NK-92 (cell line): ENCODE results near the gene SH3TC2.
"Not testable (repeated sequence)": the region's sequence is repeated elsewhere in the genome, so short reads cannot be mapped to it uniquely, and the experiment has no call there.

Experiments
- DNase-seq: peaks from one replicate; lab custom pipeline; 2025; ENCODE audit not compliant: unreplicated experiment; lab: John Stamatoyannopoulos, UW

The SH3TC2 gene

GRCh38 chr5:149063017-149063687, at the start of gene SH3TC2:
SH3TC2 (minus strand) TSS chr5:149063062; CDS start chr5:149063022, 40 bp downstream.
- no peak for DNase-seq

DNA sequence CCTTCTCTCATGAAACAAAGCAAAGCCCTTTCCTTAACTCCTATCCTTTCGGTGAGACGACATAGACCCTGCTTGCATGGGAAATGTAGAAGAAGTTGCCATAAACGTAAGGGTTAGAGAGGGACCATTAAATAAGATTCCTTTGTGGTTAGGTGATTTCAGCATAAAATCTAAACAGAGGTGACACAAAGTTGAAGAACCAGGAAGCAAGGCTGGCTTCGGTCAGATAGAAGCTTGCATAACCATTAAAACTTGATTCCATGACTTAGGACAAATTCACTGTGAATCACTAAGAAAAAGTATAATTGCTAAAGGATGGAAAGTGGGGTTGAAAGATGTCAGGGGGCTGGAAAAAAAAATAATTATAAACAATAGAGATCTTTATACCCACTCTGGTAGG, 47.5 kb upstream of the SH3TC2 start:
- no peak for DNase-seq

GRCh38 chr5:149108651-149109280, 45.9 kb upstream of the SH3TC2 start:
- no peak for DNase-seq

DNA sequence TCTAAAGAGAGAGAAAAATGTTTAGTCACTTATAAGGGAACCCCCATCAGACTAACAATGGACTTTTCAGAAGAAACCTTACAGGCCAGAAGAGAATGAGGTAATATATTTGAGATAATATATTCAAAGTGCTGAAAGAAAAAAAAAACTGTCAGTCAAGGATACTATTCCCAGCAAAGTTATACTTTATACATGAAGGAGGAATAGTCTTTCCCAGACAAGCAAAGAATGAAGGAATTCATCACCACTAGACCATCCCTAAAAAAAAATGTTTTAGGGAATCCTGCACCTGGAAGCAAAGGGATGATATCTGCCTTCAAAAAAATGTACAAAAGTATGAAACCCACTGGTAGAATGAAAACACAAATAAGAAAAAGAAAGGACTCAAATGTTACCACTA, 37.5 kb upstream of the SH3TC2 start:
- no peak for DNase-seq

DNA sequence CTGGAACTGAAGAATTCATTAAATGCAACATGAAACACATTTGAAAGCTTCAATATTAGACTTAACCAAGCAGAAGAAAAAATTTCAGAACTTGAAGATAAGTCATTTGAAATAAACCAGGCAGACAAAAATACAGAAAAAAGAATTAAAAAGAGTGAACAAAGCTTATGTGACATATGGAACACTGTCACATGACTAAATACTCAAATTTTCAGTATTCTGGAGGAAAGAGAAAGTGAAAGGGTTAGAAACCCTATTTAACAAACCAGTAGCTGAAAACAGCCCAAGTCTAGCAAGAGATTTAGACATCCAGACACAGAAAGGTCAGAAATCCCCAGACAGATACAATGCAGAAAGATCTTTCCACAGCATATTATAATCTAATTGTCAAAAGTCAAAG, 37.1 kb upstream of the SH3TC2 start:
- DNase-seq = no peak

DNA sequence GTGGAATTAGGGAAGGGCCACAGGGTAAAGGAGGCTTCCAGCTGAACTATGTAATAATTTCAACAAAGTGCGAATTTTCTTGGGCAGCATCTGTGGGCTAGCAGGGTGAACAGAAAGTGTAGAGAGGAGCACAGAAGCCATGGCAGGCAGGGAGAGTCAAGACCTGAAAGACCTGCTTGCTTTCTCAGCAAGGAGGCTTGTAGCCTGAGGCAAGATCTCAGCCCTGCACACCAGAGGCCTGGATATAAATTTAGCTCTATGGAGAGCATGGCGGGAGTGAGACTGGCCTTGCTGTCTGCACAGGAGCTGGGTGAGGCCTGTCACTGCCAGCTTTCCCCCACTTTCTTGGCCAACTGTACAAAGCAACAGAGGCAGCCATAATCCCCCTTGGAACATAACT, 32.1 kb upstream of the SH3TC2 start:
- no peak for DNase-seq

DNA sequence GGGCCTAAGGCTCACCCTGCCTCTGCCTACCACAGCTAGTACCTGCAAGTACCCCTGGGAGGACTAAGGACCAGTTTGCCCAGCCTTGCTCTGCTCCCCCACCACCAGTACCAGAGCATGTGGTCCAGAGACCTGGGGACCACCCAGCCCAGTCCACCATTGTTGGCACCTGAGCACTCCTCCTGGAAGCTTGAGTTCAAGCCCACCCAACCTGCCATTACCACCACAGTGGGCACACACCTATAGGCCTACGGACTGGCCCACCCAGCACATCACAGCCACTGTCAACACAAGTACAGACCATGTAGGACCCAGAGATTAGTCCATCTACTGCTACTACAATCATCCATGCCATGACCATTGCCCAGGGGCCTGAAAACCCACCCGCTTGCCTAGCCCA, 30.8 kb upstream of the SH3TC2 start:
- DNase-seq = no peak

GRCh38 chr5:149089796-149090195, 26.9 kb upstream of the SH3TC2 start:
- no peak for DNase-seq

DNA sequence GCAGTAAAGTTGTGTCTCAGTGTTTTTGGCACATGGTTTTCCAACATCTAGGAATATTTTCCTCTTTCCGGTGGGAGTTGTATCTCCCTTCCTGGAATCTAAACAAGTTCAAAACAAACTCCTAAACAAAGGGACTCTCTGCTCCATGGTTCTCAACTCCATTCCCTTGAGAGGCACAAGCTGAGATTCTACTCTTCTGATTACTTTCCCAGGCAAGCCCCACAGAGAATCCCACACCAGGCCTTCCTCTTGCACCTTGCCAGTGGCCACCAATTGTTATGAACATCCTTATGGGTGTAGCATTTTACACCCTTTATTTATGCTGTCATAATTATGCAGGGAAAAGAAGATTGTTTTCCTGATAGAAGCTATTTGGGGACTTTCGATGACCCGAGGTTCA, 25.8 kb upstream of the SH3TC2 start:
- no peak for DNase-seq

DNA sequence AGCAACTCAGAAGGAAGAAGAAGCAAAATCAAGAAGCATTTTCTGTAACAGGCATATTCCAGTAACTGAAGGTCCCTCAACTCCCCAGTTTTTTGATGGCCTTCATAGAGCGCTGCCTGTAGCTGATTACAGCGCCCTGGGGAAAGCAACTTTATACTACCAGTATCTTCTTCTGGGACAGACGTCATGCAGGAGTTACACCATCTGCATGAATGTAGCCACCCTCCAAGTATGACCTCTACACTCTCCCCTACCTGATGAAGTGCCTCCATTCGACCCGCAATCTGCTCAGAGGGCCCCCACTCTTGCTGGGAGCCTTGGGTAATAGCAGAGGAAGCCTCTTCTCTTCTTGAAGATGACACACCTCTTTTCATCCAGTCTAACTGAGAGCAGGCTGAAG, 21.0 kb upstream of the SH3TC2 start:
- no peak for DNase-seq

DNA sequence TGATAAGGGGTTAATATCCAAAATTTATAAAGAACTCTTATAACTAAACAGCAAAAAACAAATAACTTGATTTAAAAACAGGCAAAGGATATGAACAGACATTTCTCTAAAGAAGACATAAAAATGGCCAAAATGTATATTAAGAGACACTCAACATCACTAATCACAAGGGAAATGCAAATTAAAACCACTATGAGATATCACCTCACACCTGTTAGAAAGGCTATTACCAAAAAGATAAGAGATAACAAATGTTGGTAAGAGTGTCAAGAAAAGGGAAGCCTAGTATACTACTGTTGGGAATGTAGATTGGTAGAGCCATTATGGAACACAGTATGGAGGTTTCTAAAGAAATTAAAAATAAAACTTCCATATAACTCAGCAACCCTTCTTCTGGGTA, 19.4 kb upstream of the SH3TC2 start:
- DNase-seq = no peak

- no peak for DNase-seq
Measured at GRCh38 chr5:149080294-149080693, 17.4 kb upstream of the SH3TC2 start.

GRCh38 chr5:149079883-149080282, 17.0 kb upstream of the SH3TC2 start:
- DNase-seq = no peak

GRCh38 chr5:149074071-149074470, 11.2 kb upstream of the SH3TC2 start:
- DNase-seq = not testable (repeated sequence)

GRCh38 chr5:149073213-149073612, 10.4 kb upstream of the SH3TC2 start:
- no peak for DNase-seq

DNA sequence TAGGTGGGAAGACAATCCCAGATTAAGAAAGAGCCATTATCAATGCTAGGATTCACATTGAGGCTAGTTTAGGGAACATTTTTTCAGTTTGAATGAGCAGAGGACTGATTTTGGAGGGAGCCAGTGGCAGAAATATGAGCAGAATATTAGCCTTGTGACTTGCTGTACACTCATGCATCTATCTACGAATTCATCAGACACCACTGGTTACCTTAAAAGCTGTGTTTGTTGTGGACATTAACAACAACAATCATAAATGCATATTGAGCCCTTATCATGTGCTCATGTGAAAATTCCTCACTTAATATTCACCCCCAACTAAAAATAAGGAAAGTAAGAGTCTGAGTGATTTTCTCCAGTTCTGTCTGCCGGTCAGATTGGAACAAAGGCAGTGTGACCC, 9.9 kb upstream of the SH3TC2 start:
- no peak for DNase-seq

DNA sequence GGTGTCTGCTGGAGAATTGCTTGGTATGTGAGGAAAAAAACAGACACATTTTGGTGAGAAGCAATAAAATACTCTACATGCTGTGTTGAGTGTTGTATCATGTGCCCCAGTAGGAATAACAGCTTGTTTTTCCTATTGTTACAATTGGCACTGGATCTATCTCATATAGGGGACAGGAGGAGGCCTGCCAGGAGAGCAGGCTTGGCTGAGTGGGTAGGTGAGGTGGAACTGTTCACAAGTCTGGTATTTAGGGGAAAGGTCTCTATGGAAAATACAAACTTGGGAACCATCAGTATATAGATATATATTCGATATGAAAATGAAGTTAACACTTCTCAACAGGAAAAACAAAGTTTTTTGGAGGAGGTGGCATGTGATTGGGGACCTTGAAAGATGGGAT, 9.5 kb upstream of the SH3TC2 start:
- DNase-seq = no peak

DNA sequence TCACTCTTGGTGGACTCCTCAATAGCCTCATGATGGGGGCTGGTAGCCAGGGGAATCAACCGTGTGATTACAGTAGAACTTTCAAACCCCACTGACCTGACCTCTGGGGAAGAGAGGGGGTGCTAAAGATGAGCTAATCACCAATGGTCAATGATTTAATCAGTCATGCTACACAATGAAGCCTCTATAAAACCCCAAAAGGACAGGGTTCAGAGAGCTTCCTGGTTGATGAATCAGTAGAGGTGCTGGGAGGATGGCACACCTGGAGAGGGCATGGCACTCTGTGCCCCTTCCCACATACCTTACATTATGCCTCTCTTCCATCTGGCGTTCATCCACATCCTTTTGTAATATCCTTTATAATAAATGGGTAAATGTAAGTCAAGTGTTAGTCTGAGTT, 8.9 kb upstream of the SH3TC2 start:
- no peak for DNase-seq

DNA sequence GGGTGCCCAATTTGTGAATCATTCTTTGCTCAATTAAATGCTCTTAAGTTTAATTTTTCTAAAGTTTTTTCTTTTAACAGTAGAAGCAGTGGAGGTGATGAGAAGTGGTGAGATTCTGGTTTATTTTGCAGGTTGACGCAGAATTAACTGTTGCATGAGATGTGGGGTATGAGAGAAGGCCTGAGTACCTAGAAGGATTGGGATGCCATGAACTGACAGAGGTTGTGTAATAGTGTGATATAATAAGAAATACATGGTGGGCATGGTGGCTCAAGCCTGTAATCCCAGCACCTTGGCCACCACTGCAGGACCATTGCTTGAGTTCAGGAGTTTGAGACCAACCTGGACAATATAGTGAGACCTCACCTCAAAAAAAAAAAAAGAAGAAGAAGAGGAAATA, 8.4 kb upstream of the SH3TC2 start:
- DNase-seq = no peak

- DNase-seq = no peak
Measured at GRCh38 chr5:149069711-149070110, 6.8 kb upstream of the SH3TC2 start.

DNA sequence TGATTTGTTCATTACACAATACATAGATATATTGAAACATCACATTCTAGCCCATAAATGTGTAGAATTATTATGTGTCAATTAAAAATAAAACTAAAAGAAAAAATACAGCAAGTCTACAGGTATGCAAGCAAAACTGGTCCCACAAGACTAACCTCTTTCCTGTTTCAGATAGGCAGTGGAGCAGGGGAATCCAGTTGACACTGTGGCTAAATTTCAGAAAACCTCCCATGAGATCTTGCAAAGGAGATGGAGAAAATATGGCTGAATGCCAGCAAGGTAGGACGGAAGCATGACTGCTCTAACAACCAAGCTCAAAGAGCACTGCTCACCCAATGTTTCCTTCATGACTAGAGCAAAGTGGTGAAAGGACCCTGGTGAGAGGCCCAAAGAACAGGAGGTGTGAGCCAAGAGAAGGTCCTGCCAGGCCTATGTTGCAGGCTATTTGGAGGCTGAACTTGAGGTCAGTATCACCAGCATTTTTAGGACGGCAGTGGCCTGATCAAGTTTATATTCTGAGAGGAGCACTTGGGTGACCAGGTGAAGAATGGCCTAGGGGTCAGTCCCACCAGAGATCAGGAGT, 1.1 kb upstream of the SH3TC2 start:
- no peak for DNase-seq

DNA sequence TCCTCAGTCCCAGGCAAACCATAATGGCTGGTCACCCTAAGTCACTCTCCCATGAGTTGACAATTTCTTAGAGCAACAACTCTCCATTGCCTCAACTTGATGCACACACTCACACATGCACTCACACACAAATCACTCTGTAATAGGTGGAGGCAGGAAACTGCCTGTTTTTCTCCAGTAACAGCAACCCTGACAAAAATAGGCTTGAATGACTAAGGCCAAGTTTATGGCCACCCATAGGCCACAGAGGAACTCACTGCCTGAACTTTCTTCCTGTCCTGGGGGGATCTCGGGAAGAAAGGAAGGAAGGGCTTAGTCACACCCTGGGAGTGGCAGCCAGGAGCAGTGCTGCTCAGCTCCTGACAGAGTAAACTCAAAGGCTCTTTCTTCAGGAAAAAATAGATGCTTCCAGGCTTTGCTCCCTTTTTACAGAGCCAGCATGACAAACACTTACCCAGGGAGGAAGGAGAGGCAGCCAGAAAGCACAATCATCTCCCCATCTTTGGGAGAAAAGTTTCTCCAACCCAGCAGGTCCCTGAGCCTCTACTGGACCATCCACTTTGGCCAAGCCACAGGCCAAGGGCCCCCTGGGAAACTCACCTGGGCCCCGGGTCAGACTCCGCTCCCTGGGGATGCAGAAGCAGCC, 368 bp downstream of the SH3TC2 start:
- no peak for DNase-seq
